ENCODE measurements around the gene LRP3.

Gene LRP3

GRCh38 chr19:33231511-33231910 is 37.4 kb downstream of the LRP3 start:
- in situ Hi-C loops (cut with HindIII; ENCODE audit: low pct_ligation_motif_present, low pct_unique_long_range_greater_than_20kb, low sequenced_read_pairs), result no loop called here
- no peak for DNase-seq

GRCh38 chr19:33232656-33233055 is 38.5 kb downstream of the LRP3 start:
- in situ Hi-C loops (cut with HindIII; ENCODE audit: low pct_ligation_motif_present, low pct_unique_long_range_greater_than_20kb, low sequenced_read_pairs), result no loop called here
- DNase-seq, result no peak

GRCh38 chr19:33233056-33233873 is 39.1 kb downstream of the LRP3 start:
- in situ Hi-C loops (cut with HindIII; ENCODE audit: low pct_ligation_motif_present, low pct_unique_long_range_greater_than_20kb, low sequenced_read_pairs), result no loop called here

GRCh38 chr19:33234092-33234491 is 40.0 kb downstream of the LRP3 start:
- in situ Hi-C loops (cut with HindIII; ENCODE audit: low pct_ligation_motif_present, low pct_unique_long_range_greater_than_20kb, low sequenced_read_pairs), result no loop called here
- DNase-seq, result no peak

More at GRCh38 chr19:33233056-33233873, 39.1 kb downstream of the LRP3 start:
- DNase-seq, result no peak

GRCh38 chr19:33234736-33235135 is 40.6 kb downstream of the LRP3 start:
- in situ Hi-C loops (cut with HindIII; ENCODE audit: low pct_ligation_motif_present, low pct_unique_long_range_greater_than_20kb, low sequenced_read_pairs), result no loop called here
- no peak for DNase-seq

- in situ Hi-C loops (cut with HindIII; ENCODE audit: low pct_ligation_motif_present, low pct_unique_long_range_greater_than_20kb, low sequenced_read_pairs), result no loop called here
- peak; percentile 60 for DNase-seq
Measured at GRCh38 chr19:33235269-33235995, 41.3 kb downstream of the LRP3 start.

- in situ Hi-C loops (cut with HindIII; ENCODE audit: low pct_ligation_motif_present, low pct_unique_long_range_greater_than_20kb, low sequenced_read_pairs), result no loop called here
- DNase-seq, result no peak
Measured at GRCh38 chr19:33235996-33236350, 41.8 kb downstream of the LRP3 start.

- in situ Hi-C loops (cut with HindIII; ENCODE audit: low pct_ligation_motif_present, low pct_unique_long_range_greater_than_20kb, low sequenced_read_pairs), result no loop called here
- no peak for DNase-seq
Measured at GRCh38 chr19:33236696-33237390, 42.7 kb downstream of the LRP3 start.

GRCh38 chr19:33238481-33239149 is 44.5 kb downstream of the LRP3 start:
- no peak for DNase-seq
- in situ Hi-C loops (cut with HindIII; ENCODE audit: low pct_ligation_motif_present, low pct_unique_long_range_greater_than_20kb, low sequenced_read_pairs), result no loop called here

- no peak for DNase-seq
- in situ Hi-C loops (cut with HindIII; ENCODE audit: low pct_ligation_motif_present, low pct_unique_long_range_greater_than_20kb, low sequenced_read_pairs), result no loop called here
Measured at GRCh38 chr19:33239223-33239975, 45.3 kb downstream of the LRP3 start.

- in situ Hi-C loops (cut with HindIII; ENCODE audit: low pct_ligation_motif_present, low pct_unique_long_range_greater_than_20kb, low sequenced_read_pairs), result no loop called here
- DNase-seq, result no peak
Measured at GRCh38 chr19:33240181-33240771, 46.1 kb downstream of the LRP3 start.

GRCh38 chr19:33241091-33241529 is 47.0 kb downstream of the LRP3 start:
- no peak for DNase-seq
- in situ Hi-C loops (cut with HindIII; ENCODE audit: low pct_ligation_motif_present, low pct_unique_long_range_greater_than_20kb, low sequenced_read_pairs), result no loop called here

- no peak for DNase-seq
Measured at GRCh38 chr19:33241530-33242101, 47.5 kb downstream of the LRP3 start.

GRCh38 chr19:33242131-33242530 is 48.0 kb downstream of the LRP3 start:
- DNase-seq, result no peak
- in situ Hi-C loops (cut with HindIII; ENCODE audit: low pct_ligation_motif_present, low pct_unique_long_range_greater_than_20kb, low sequenced_read_pairs), result no loop called here

More at GRCh38 chr19:33241530-33242101, 47.5 kb downstream of the LRP3 start:
- in situ Hi-C loops (cut with HindIII; ENCODE audit: low pct_ligation_motif_present, low pct_unique_long_range_greater_than_20kb, low sequenced_read_pairs), result no loop called here

GRCh38 chr19:33242911-33243310 is 48.8 kb downstream of the LRP3 start:
- in situ Hi-C loops (cut with HindIII; ENCODE audit: low pct_ligation_motif_present, low pct_unique_long_range_greater_than_20kb, low sequenced_read_pairs), result no loop called here

GRCh38 chr19:33245948-33246708 is 52.0 kb downstream of the LRP3 start:
- peak; percentile 1 for DNase-seq
- in situ Hi-C loops (cut with HindIII; ENCODE audit: low pct_ligation_motif_present, low pct_unique_long_range_greater_than_20kb, low sequenced_read_pairs), result no loop called here

More at GRCh38 chr19:33242911-33243310, 48.8 kb downstream of the LRP3 start:
- no peak for DNase-seq
